Naive thymus-derived CD4-positive, alpha-beta T cell (primary cell): ENCODE data around the gene TGFBR2. TPM values are rescaled to one million over a fixed set of nuclear protein-coding genes. Genes with fewer than 3 reads are reported as not detected.

ENCODE experiments used
- ATAC-seq: fragments of 150-1000 bp; cut with Tn5 transposase; 2 replicates; pipeline ENCODE4 v1.10.0; 2021; ENCODE audit warnings: mild to moderate bottlenecking, moderate library complexity
- CTCF ChIA-PET: fragments of 350-600 bp; sonication (Branson Sonifier 250); formaldehyde crosslinking; loops from one replicate; lab custom pipeline; 2021; ENCODE audit warnings: antibody characterized with exemption; lab: Charles Lee
- POLR2A ChIA-PET: fragments of 350-600 bp; sonication (Branson Sonifier 250); formaldehyde crosslinking; loops from one replicate; lab custom pipeline; 2021; ENCODE audit warnings: antibody characterized with exemption, inconsistent platforms; lab: Charles Lee
- DNase-seq, 9 donors: peaks; one replicate each; pipeline versions ENCODE4 v3.0.0 to v3.0.0-alpha.2; 2020 to 2022; ENCODE audit warnings: mixed read lengths in 1 of 9
- H3K27ac ChIP-seq: one replicate; pipeline ENCODE4 v1.7.0; 2013; ENCODE audit warnings: mild to moderate bottlenecking, low read depth, low read length, moderate library complexity
- H3K27me3 ChIP-seq, 2 donors: one replicate each; pipeline ENCODE4 v1.7.0; 2013; ENCODE audit warnings: low read length in 2 of 2, mild to moderate bottlenecking in 2 of 2, moderate library complexity in 2 of 2; ENCODE audit not compliant: control insufficient read depth in 2 of 2, insufficient read depth in 2 of 2
- H3K36me3 ChIP-seq, 3 experiments: 1 replicate in 2 of 3; 2 replicates in 1 of 3; pipeline ENCODE4 v1.7.0; 2013; ENCODE audit warnings: low read length in 3 of 3, mild to moderate bottlenecking in 3 of 3, moderate library complexity in 1 of 3; ENCODE audit not compliant: insufficient read depth in 3 of 3, control insufficient read depth in 2 of 3
- H3K4me1 ChIP-seq, 2 donors: one replicate each; pipeline ENCODE4 v1.7.0; 2013; ENCODE audit warnings: low read length in 2 of 2, mild to moderate bottlenecking in 2 of 2, moderate library complexity in 1 of 2; ENCODE audit not compliant: control insufficient read depth in 2 of 2, insufficient read depth in 2 of 2
- H3K4me3 ChIP-seq: 2 replicates; pipeline ENCODE4 v1.7.0; 2013; ENCODE audit warnings: mild to moderate bottlenecking, low read length
- H3K9me3 ChIP-seq, 3 experiments: 1 replicate in 2 of 3; 2 replicates in 1 of 3; pipeline ENCODE4 v1.7.0; 2013; ENCODE audit warnings: low read length in 3 of 3; ENCODE audit not compliant: control insufficient read depth in 2 of 3
- H3K27ac Mint-ChIP-seq, 9 donors: one replicate each; pipeline ENCODE4 v1.8.0; 2020 to 2022; ENCODE audit warnings: mixed read lengths in 9 of 9, mild to moderate bottlenecking in 8 of 9, moderate library complexity in 5 of 9, inconsistent platforms in 2 of 9
- H3K27me3 Mint-ChIP-seq, 5 donors: one replicate each; pipeline ENCODE4 v1.8.0; 2021 to 2022; ENCODE audit warnings: mixed read lengths in 5 of 5, mild to moderate bottlenecking in 1 of 5
- H3K36me3 Mint-ChIP-seq, 5 donors: one replicate each; pipeline ENCODE4 v1.8.0; 2020 to 2022; ENCODE audit warnings: mixed read lengths in 5 of 5, mild to moderate bottlenecking in 3 of 5, inconsistent platforms in 1 of 5
- H3K4me1 Mint-ChIP-seq, 7 donors: one replicate each; pipeline ENCODE4 v1.8.0; 2020 to 2022; ENCODE audit warnings: mixed read lengths in 7 of 7, mild to moderate bottlenecking in 3 of 7, inconsistent platforms in 1 of 7
- H3K4me3 Mint-ChIP-seq, 10 donors: one replicate each; pipeline ENCODE4 v1.8.0; 2020 to 2022; ENCODE audit warnings: mild to moderate bottlenecking in 10 of 10, mixed read lengths in 10 of 10, moderate library complexity in 6 of 10, inconsistent platforms in 2 of 10
- H3K9me3 Mint-ChIP-seq, 11 donors: one replicate each; pipeline ENCODE4 v1.8.0; 2020 to 2022; ENCODE audit warnings: mixed read lengths in 11 of 11, mild to moderate bottlenecking in 4 of 11, inconsistent platforms in 1 of 11, moderate library complexity in 1 of 11
- intact Hi-C, 2 donors: fragments of 100-400 bp; cut with micrococcal nuclease; formaldehyde crosslinking; loops; one replicate each; pipeline ENCODE4 v1.15.1; 2023
- polyA plus RNA-seq, 2 donors: library from polyadenylated mRNA; unstranded; fragments of 300-500 nt; fragmentation: Illumina TruSeq; gene quantifications; one replicate each; pipeline ENCODE4 v1.2.3, GENCODE V29; 2021
- total RNA-seq, 6 experiments: library from RNA in 5 of 6; stranded (reverse) in 5 of 6; gene quantifications; 1 replicate in 5 of 6; 2 replicates in 1 of 6; pipeline ENCODE4 v1.2.3 and lab custom pipeline; 2021 to 2026

The TGFBR2 gene
- total and polyA plus RNA-seq, 7 experiments from 2014 or later = 63.0 to 263 (median 155) TPM

DNA sequence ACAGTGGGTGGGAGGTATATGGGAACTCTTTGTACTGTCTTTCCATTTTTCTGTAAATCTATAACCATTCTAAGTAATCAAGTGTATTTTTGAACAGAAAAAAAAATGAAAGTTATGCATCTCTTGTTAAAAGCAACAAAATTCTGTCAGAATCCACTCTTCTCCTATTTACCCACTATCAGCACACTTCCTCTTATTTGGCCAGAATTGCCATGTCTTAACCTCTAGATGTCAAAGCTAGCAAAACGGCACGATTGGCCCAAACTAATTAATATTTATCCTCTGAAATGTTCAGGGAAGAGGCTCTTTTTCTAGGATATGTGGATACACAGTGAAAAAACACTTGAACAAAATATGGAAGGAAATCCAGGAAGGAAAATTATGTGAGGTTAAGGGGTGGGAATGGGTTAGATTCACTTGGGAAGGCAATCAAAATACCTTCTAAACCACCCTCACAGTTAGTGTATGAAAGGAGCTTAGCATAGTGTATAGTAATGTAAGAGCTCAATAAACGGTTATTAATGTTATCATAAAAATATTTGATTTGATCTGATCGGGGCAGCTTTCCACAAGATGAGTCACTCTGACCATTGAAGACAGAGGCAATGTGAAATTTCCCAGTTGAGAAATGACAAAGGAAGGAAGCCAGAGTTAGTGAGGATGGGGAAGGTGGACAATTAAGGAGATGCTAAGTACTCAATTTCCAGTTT lies 20.1 kb upstream of the TGFBR2 start:
- POLR2A ChIA-PET = interaction anchor here (0.5 kb wide), 1 partner anchor 10 kb away, joined by 3 read pairs; no protein-coding TSS in a partner anchor
- CTCF ChIA-PET = no interaction called here
- Histone ChIP-seq H3K4me3 (no peak overlapping the region), H3K9me3 (no peaks in the 10 kb centered on the region), H3K36me3 (no peaks in the 10 kb centered on the region), H3K27ac (no peak overlapping the region), H3K27me3 (no peaks in the 10 kb centered on the region), H3K4me1 (no peaks in the 10 kb centered on the region)
- peaks cover 0 to 6% (median 0%) of the 10 kb centered on the region in 11 donors for H3K9me3 Mint-ChIP-seq
- peaks cover 0 to 14% (median 3%) of the 10 kb centered on the region in 7 donors for H3K4me1 Mint-ChIP-seq
- ATAC-seq (no peak), DNase-seq (no peak)
- no peaks in the 10 kb centered on the region for H3K27me3 Mint-ChIP-seq
- no peak overlapping the region for H3K27ac Mint-ChIP-seq
- intact Hi-C loops = no loop called here
- peaks cover 0 to 3% (median 0%) of the 10 kb centered on the region in 5 donors for H3K36me3 Mint-ChIP-seq
- H3K4me3 Mint-ChIP-seq = no peak overlapping the region

DNA sequence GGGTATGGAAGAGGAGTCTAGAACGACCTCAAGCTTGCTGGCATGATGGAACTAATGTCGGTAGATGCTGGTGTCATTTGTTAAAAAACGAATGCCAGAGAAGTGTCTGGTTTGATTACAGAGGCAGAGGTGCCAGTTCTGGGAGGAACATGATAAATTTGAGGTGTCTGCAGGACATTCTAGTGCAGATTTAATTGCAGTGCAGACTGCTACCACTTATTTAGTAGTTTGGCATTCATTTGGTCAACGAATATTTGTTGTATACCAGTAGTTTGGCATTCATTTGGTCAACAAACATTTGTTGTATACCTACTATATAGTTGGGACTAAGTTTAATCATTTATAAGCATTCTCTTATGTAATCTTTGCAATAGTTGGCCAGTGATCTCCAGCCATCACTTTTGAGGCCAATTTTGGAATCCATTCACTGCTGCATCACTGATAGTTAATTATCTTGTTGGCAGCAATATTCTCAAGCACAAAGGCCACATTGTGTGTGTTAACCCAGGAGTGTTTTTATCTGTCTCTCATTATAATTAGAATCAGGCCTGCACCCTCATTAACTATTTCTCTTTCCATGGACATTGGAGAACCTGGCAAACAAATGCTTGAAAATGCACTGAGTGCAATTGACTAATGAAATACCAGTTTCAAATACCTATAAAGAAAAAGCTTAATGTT lies 19.5 kb upstream of the TGFBR2 start:
- H3K4me3 ChIP-seq = no peak overlapping the region
- H3K36me3 ChIP-seq = no peaks in the 10 kb centered on the region
- Mint-ChIP-seq H3K27ac (no peak overlapping the region), H3K36me3 (peaks cover 0 to 3% (median 0%) of the 10 kb centered on the region in 5 donors), H3K4me1 (peaks cover 0 to 14% (median 3%) of the 10 kb centered on the region in 7 donors), H3K9me3 (peaks cover 0 to 6% (median under 1%) of the 10 kb centered on the region in 11 donors), H3K4me3 (no peak overlapping the region), H3K27me3 (no peaks in the 10 kb centered on the region)
- ATAC-seq (no peak), DNase-seq (no peak)
- ChIA-PET POLR2A (interaction anchor here (0.5 to 0.7 kb wide), 2 partner anchors 10 to 751 kb away, joined by 3 read pairs; no protein-coding TSS in a partner anchor), CTCF (interaction anchor here (0.6 kb wide), 1 partner anchor 143 kb away, joined by 3 read pairs; no protein-coding TSS in a partner anchor)
- H3K27me3 ChIP-seq = no peaks in the 10 kb centered on the region
- no peak overlapping the region for H3K27ac ChIP-seq
- no peaks in the 10 kb centered on the region for H3K9me3 ChIP-seq
- intact Hi-C loops = no loop called here
- H3K4me1 ChIP-seq = no peaks in the 10 kb centered on the region

DNA sequence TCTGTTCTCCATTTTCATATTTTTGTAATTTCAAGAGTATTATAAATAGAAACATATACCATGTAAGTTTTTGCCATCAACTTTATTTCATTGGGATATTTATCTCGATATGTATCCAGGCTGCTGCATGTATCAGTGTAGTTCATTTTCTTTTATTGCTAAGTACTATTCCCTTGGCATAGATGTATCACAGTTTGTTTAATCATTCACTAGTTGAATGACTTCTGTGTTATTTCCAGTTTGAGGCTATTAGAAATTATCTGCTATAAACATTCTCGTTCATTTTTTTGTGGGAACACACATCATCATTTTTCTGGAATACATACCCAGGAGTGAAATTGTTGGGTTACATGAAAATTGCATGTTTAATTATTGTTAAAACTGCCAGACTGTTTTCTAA lies 18.5 kb upstream of the TGFBR2 start:
- ATAC-seq = no peak
- peaks cover 0 to 7% (median 3%) of the 10 kb centered on the region in 5 donors for H3K36me3 Mint-ChIP-seq
- no peaks in the 10 kb centered on the region for H3K4me1 ChIP-seq
- H3K9me3 Mint-ChIP-seq = peaks cover 0 to 7% (median 3%) of the 10 kb centered on the region in 11 donors
- no peaks in the 10 kb centered on the region for H3K36me3 ChIP-seq
- POLR2A ChIA-PET = interaction anchor here (0.7 kb wide), 1 partner anchor 750 kb away, joined by 3 read pairs; no protein-coding TSS in a partner anchor
- no peak overlapping the region for H3K27ac Mint-ChIP-seq
- intact Hi-C loops = no loop called here
- H3K4me3 Mint-ChIP-seq = no peak overlapping the region
- H3K4me1 Mint-ChIP-seq = peaks cover 0 to 14% (median 3%) of the 10 kb centered on the region in 7 donors
- H3K27me3 ChIP-seq = no peaks in the 10 kb centered on the region
- no peak for DNase-seq
- no peaks in the 10 kb centered on the region for H3K9me3 ChIP-seq
- H3K27me3 Mint-ChIP-seq = no peaks in the 10 kb centered on the region
- no peak overlapping the region for H3K27ac ChIP-seq
- CTCF ChIA-PET = no interaction called here
- no peak overlapping the region for H3K4me3 ChIP-seq

DNA sequence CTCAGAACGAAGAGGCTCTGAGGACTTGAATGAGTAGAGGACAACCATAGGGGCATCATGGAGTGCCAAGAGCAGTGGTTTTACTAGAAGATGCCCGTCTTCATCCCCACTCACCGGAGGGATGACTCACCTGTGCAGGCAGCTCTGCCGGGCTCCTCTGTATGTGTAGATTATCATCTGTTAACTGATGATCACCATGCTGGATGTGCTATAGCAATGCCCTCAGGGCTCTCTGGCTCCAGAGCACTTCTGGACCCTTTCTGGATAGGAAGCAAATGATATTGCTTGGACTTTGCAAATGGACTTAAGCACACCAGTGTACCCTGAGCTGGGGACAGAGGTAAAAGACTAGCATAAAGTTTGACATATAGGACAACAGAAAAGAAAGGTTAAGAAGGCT lies 10.2 kb upstream of the TGFBR2 start:
- Mint-ChIP-seq H3K27ac (peak overlapping the region in 1 of 9 donors; percentile 56), H3K36me3 (peaks cover 0 to 11% (median 4%) of the 10 kb centered on the region in 5 donors), H3K4me1 (peaks cover 11 to 43% (median 32%) of the 10 kb centered on the region in 7 donors), H3K9me3 (peaks cover 0 to 17% (median 7%) of the 10 kb centered on the region in 11 donors), H3K4me3 (no peak overlapping the region), H3K27me3 (no peaks in the 10 kb centered on the region)
- Histone ChIP-seq H3K4me1 (peaks cover 0 to 15% of the 10 kb centered on the region in 2 donors), H3K4me3 (no peak overlapping the region), H3K27me3 (no peaks in the 10 kb centered on the region), H3K36me3 (no peaks in the 10 kb centered on the region), H3K27ac (no peak overlapping the region), H3K9me3 (no peaks in the 10 kb centered on the region)
- intact Hi-C loops = loop anchor here in 1 of 2 donors (5.0 kb wide), 1 partner anchor 74 kb away; no protein-coding TSS in a partner anchor
- no peak for ATAC-seq
- POLR2A ChIA-PET = interaction anchor here (0.7 kb wide), 1 partner anchor 10 kb away, joined by 3 read pairs; no protein-coding TSS in a partner anchor
- DNase-seq = no peak
- CTCF ChIA-PET = no interaction called here

DNA sequence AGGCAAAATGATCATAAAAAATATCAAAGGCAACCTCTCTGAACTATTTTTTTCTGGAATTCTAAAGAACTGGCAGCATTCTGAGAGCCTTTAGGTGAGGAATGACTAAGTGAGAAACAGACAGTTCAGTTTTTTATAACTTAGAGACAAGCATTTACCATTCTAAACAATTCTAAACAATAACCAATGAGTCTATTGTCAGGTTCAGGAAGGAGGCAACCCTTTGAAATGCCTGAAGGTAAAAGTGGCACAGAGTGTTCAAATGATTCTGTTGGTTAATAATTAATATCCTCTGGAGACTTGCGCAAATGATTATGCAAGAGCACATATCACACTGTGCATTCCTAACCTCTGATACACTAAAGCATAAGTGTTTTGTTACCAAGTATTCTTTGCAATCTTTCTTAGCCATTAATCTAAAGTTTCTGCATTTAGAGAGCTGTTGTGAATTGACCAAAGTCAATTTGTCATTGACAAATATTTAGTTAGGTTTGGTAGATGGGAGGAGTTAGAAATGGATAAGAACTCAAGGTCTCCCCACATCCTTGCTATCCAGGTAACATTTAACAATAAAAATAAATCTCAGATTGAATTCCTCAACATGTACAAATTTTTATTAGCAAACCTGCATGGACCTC lies 9.2 kb upstream of the TGFBR2 start:
- no peak for ATAC-seq
- H3K9me3 ChIP-seq = no peaks in the 10 kb centered on the region
- DNase-seq = no peak
- no peak overlapping the region for H3K4me3 ChIP-seq
- no peaks in the 10 kb centered on the region for H3K27me3 ChIP-seq
- POLR2A ChIA-PET = interaction anchor here (0.7 kb wide), 1 partner anchor 68 kb away, joined by 4 read pairs; no protein-coding TSS in a partner anchor
- CTCF ChIA-PET = no interaction called here
- H3K27ac ChIP-seq = no peak overlapping the region
- Mint-ChIP-seq H3K4me3 (peak overlapping the region in 1 of 10 donors; percentile 29), H3K9me3 (peaks cover 0 to 13% (median 4%) of the 10 kb centered on the region in 11 donors), H3K4me1 (peaks cover 14 to 53% (median 41%) of the 10 kb centered on the region in 7 donors), H3K27me3 (no peaks in the 10 kb centered on the region), H3K36me3 (peaks cover 0 to 10% (median 8%) of the 10 kb centered on the region in 5 donors), H3K27ac (no peak overlapping the region)
- intact Hi-C loops = loop anchor here in 1 of 2 donors (5.0 kb wide), 1 partner anchor 75 kb away; no protein-coding TSS in a partner anchor
- peaks cover 0 to 15% of the 10 kb centered on the region in 2 donors for H3K4me1 ChIP-seq
- H3K36me3 ChIP-seq = no peaks in the 10 kb centered on the region

DNA sequence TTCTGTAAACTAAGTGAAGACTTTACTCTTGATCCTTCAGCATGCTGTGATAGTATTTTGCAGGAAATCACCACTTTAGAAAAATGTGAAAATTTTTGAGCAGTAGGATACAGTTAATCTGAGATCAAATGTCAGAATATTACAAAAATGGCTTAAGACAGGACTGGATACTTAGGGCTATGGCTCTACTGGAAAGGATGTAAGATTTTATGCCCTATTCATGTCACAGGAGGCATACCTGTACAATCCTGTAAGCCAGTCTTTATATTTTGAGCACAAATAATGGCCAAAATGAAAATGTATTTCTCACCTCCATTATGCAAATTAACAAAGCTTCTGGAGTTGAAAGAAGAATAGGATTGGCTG lies 8.6 kb upstream of the TGFBR2 start:
- ChIA-PET POLR2A (interaction anchor here (0.7 kb wide), 1 partner anchor 67 kb away, joined by 4 read pairs; no protein-coding TSS in a partner anchor), CTCF (no interaction called here)
- Mint-ChIP-seq H3K9me3 (peaks cover 0 to 12% (median 4%) of the 10 kb centered on the region in 11 donors), H3K4me1 (peaks cover 14 to 58% (median 46%) of the 10 kb centered on the region in 7 donors), H3K36me3 (peaks cover 0 to 10% (median 4%) of the 10 kb centered on the region in 5 donors), H3K4me3 (no peak overlapping the region), H3K27me3 (no peaks in the 10 kb centered on the region), H3K27ac (no peak overlapping the region)
- H3K27ac ChIP-seq = no peak overlapping the region
- H3K27me3 ChIP-seq = no peaks in the 10 kb centered on the region
- DNase-seq (no peak), ATAC-seq (no peak)
- no peaks in the 10 kb centered on the region for H3K36me3 ChIP-seq
- no peak overlapping the region for H3K4me3 ChIP-seq
- H3K9me3 ChIP-seq = no peaks in the 10 kb centered on the region
- intact Hi-C loops = loop anchor here in 1 of 2 donors (1.0 to 5.0 kb wide), 2 partner anchors 9 to 75 kb away; partner anchors contain the start of gene TGFBR2
- peaks cover 0 to 20% of the 10 kb centered on the region in 2 donors for H3K4me1 ChIP-seq
